Prostate gland (tissue), 2 donors: ENCODE data around the gene CWF19L2.
"Not testable (repeated sequence)": the region's sequence is repeated elsewhere in the genome, so short reads cannot be mapped to it uniquely, and the experiment has no call there.

Source experiments
- POLR2A ChIP-seq: fragments of 450-650 bp; IDR thresholded peaks from one replicate; pipeline ENCODE4 v1.6.1; 2016; ENCODE audit warnings: antibody characterized with exemption, mild to moderate bottlenecking
- POLR2AphosphoS5 ChIP-seq: sonication (generic); formaldehyde crosslinking; IDR thresholded peaks from one replicate; pipeline ENCODE4 v1.6.1; 2017; ENCODE audit warnings: antibody characterized with exemption
- TF ChIP-seq, protein P1 (sequence below), 4 experiments: fragments of 200-600 bp in 2 of 4; fragments of 450-650 bp in 2 of 4; sonication (generic) in 2 of 4; IDR thresholded peaks; 1 replicate in 3 of 4; 2 replicates in 1 of 4; pipeline ENCODE4 v1.5.1; 2016 to 2019; ENCODE audit warnings: antibody characterized with exemption in 4 of 4, mild to moderate bottlenecking in 2 of 4, moderate library complexity in 2 of 4

DNA sequence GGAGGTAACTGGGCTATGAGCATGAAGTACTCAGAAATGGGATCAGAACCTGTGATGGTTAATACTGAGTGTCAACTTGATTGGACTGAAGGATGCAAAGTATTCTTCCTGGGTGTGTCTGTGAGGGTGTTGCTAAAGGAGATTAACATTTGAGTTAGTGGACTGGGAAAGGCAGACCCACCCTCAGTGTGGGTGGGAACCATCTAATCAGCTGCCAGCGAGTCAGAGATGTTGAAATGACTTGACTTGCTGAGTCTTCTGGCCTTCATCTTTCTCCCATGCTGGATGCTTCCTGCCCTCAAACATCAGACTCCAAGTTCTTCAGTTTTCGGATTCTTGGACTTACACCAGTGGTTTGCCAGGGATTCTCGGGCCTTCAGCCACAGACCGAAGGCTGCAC lies 66.9 kb downstream of the CWF19L2 start:
- TF ChIP-seq, protein P1, sequence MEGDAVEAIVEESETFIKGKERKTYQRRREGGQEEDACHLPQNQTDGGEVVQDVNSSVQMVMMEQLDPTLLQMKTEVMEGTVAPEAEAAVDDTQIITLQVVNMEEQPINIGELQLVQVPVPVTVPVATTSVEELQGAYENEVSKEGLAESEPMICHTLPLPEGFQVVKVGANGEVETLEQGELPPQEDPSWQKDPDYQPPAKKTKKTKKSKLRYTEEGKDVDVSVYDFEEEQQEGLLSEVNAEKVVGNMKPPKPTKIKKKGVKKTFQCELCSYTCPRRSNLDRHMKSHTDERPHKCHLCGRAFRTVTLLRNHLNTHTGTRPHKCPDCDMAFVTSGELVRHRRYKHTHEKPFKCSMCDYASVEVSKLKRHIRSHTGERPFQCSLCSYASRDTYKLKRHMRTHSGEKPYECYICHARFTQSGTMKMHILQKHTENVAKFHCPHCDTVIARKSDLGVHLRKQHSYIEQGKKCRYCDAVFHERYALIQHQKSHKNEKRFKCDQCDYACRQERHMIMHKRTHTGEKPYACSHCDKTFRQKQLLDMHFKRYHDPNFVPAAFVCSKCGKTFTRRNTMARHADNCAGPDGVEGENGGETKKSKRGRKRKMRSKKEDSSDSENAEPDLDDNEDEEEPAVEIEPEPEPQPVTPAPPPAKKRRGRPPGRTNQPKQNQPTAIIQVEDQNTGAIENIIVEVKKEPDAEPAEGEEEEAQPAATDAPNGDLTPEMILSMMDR (IDR thresholded peaks at IDR 0.05): not testable (repeated sequence)
- TF ChIP-seq POLR2A, POLR2AphosphoS5: not testable (repeated sequence)
